GM06990 (cell line): ENCODE results near the gene CYP39A1.

Source experiments
- DNase-seq: peaks from one replicate; pipeline ENCODE4 v3.0.0-alpha.2; 2011; ENCODE audit not compliant: insufficient read length; ENCODE audit errors: extremely low read depth
- H3K27me3 ChIP-seq: replicated peaks from 2 replicates; pipeline ENCODE4 v1.6.0; 2011; ENCODE audit warnings: low read length; ENCODE audit not compliant: control insufficient read depth, insufficient read depth
- H3K36me3 ChIP-seq: 2 replicates; pipeline ENCODE4 v1.5.1; 2011; ENCODE audit warnings: low read length; ENCODE audit not compliant: control insufficient read depth, insufficient read depth
- H3K4me3 ChIP-seq: replicated peaks from 2 replicates; pipeline ENCODE4 v1.5.1; 2011; ENCODE audit warnings: low read depth, mild to moderate bottlenecking, control low read depth, low read length
- TF ChIP-seq, protein P1 (sequence below): IDR thresholded peaks from 2 replicates; pipeline ENCODE4 v1.5.1; 2011; ENCODE audit warnings: low read length, control low read depth, mild to moderate bottlenecking, inconsistent platforms; ENCODE audit not compliant: insufficient read depth, poor library complexity, severe bottlenecking

The CYP39A1 gene

DNA sequence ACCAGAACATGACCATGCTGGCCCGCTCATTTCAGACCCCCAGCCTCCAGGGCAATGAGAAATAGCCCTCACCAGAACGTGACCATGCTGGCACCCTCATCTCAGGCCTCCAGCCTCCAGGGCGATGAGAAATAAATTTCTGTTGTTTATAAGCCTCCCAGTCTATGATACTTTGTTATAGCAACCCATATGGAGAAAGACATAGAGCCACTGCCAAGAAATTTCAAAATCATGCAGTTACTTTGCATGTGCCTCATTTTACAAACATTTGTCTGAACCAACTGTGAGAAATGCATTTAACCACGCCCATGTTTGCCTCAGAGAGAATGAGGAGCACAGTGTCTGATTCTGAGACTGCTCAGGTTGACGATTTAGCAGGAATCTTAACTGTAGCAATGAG lies 15.5 kb downstream of the CYP39A1 start:
- DNase-seq, result no peak
- H3K4me3 ChIP-seq, result no peak overlapping the region
- no peaks in the 10 kb centered on the region for H3K36me3 ChIP-seq

DNA sequence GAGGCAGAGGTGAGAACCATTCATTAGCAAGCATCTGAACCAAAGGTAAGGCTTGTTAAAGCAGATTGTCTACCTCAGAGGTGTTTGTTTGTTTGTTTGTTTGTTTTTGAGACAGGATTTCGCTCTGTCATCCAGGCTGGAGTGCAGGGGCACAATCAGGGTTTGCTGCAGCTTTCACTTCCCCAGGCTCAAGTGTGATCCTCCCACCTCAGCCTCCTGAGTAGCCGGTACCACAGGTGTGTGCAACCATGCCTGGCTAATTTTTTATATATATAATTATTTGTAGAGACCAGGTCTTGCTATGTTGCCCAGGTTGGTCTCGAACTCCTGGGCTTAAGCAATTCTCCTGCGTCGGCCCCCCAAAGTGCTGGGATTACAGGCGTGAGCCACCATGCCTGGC lies 17.2 kb downstream of the CYP39A1 start:
- no peaks in the 10 kb centered on the region for H3K36me3 ChIP-seq
- no peaks in the 10 kb centered on the region for H3K27me3 ChIP-seq
- TF ChIP-seq, protein P1, sequence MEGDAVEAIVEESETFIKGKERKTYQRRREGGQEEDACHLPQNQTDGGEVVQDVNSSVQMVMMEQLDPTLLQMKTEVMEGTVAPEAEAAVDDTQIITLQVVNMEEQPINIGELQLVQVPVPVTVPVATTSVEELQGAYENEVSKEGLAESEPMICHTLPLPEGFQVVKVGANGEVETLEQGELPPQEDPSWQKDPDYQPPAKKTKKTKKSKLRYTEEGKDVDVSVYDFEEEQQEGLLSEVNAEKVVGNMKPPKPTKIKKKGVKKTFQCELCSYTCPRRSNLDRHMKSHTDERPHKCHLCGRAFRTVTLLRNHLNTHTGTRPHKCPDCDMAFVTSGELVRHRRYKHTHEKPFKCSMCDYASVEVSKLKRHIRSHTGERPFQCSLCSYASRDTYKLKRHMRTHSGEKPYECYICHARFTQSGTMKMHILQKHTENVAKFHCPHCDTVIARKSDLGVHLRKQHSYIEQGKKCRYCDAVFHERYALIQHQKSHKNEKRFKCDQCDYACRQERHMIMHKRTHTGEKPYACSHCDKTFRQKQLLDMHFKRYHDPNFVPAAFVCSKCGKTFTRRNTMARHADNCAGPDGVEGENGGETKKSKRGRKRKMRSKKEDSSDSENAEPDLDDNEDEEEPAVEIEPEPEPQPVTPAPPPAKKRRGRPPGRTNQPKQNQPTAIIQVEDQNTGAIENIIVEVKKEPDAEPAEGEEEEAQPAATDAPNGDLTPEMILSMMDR, result no peak
- DNase-seq, result no peak
- no peak overlapping the region for H3K4me3 ChIP-seq

More for the DNA sequence above, 15.5 kb downstream of the CYP39A1 start:
- no peaks in the 10 kb centered on the region for H3K27me3 ChIP-seq
- TF ChIP-seq, protein P1, result no peak

- DNase-seq, result no peak
- TF ChIP-seq, protein P1, result no peak
- H3K36me3 ChIP-seq, result no peaks in the 10 kb centered on the region
- H3K27me3 ChIP-seq, result no peaks in the 10 kb centered on the region
- no peak overlapping the region for H3K4me3 ChIP-seq
Observed at GRCh38 chr6:46632053-46632452, 20.6 kb downstream of the CYP39A1 start.

- no peaks in the 10 kb centered on the region for H3K27me3 ChIP-seq
- H3K36me3 ChIP-seq, result no peaks in the 10 kb centered on the region
- TF ChIP-seq, protein P1, result no peak
- no peak overlapping the region for H3K4me3 ChIP-seq
- DNase-seq, result no peak
Observed at GRCh38 chr6:46629691-46630090, 22.9 kb downstream of the CYP39A1 start.

- H3K4me3 ChIP-seq, result no peak overlapping the region
- H3K27me3 ChIP-seq, result no peaks in the 10 kb centered on the region
- no peak for DNase-seq
- TF ChIP-seq, protein P1, result no peak
- no peaks in the 10 kb centered on the region for H3K36me3 ChIP-seq
Observed at GRCh38 chr6:46628976-46629375, 23.6 kb downstream of the CYP39A1 start.

DNA sequence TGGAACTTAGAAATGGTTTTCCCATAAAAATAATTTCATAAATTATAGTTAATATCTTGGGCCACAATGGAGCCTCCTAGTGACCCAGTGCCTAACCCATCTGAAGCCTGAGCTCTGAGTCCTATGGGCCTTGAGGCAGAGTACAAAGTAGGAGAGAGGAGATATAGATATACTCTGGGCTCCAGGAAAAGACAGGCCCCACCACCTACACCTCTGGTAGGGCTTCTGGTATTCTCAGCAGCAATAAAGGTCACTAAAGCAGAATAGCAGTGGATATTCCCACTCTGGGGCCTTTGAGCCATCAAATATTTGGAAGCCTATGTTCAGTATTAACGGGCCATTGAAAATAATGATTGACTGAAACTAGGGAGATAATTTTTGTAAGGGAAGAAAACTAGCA lies 24.1 kb downstream of the CYP39A1 start:
- Histone ChIP-seq H3K4me3 (no peak overlapping the region), H3K27me3 (no peaks in the 10 kb centered on the region), H3K36me3 (no peaks in the 10 kb centered on the region)
- no peak for DNase-seq
- TF ChIP-seq, protein P1, result no peak
